IMR-90 (cell line): ENCODE measurements around the gene KRTAP10-3. TPM values are rescaled to one million over a fixed set of nuclear protein-coding genes. Genes with fewer than 3 reads are reported as not detected.

Source experiments
- ATAC-seq: fragments of 200-7000 bp; cut with Tn5 transposase; 2 replicates; pipeline ENCODE4 v1.9.1; 2020; ENCODE audit warnings: low read depth, mild to moderate bottlenecking, moderate library complexity
- BruUV-seq: library from RNA; stranded (reverse); fragments of 400-500 nt; replicated peaks from 2 replicates; lab custom pipeline; 2021; lab: Mats Ljungman, UMichigan
- CTCF ChIA-PET: fragments of 300-600 bp; formaldehyde crosslinking; extraction: SDS; loops from one replicate; lab custom pipeline; 2021; ENCODE audit warnings: antibody characterized with exemption; lab: Yijun Ruan, JAX
- POLR2A ChIA-PET: fragments of 300-600 bp; sonication (Branson Sonifier 250); formaldehyde crosslinking; loops from one replicate; lab custom pipeline; 2022; ENCODE audit warnings: antibody characterized with exemption; ENCODE audit not compliant: unreplicated experiment; lab: Charles Lee
- DNase-seq: peaks from one replicate; pipeline ENCODE4 v3.0.0; 2013
- H2AFZ ChIP-seq: replicated peaks from 2 replicates; pipeline ENCODE3; 2013; ENCODE audit warnings: low read length, mild to moderate bottlenecking; ENCODE audit not compliant: poor library complexity
- H2AK5ac ChIP-seq: 2 replicates; pipeline ENCODE4 v1.6.1; 2013; ENCODE audit warnings: low read depth, low read length, inconsistent platforms
- H2AK9ac ChIP-seq: replicated peaks from 2 replicates; pipeline ENCODE3; 2013; ENCODE audit warnings: mild to moderate bottlenecking, low read depth, low read length, moderate library complexity; ENCODE audit not compliant: poor library complexity
- H2BK120ac ChIP-seq: 2 replicates; pipeline ENCODE4 v1.6.1; 2013; ENCODE audit warnings: low read depth, low read length, inconsistent platforms
- H2BK15ac ChIP-seq: 3 replicates; pipeline ENCODE4 v1.6.1; 2013; ENCODE audit warnings: low read depth, low read length, inconsistent platforms
- H2BK20ac ChIP-seq: 2 replicates; pipeline ENCODE4 v1.6.1; 2013; ENCODE audit warnings: low read depth, mild to moderate bottlenecking, inconsistent platforms, low read length, moderate library complexity
- H2BK5ac ChIP-seq: 2 replicates; pipeline ENCODE4 v1.6.1; 2013; ENCODE audit warnings: mild to moderate bottlenecking, low read depth, low read length, inconsistent platforms; ENCODE audit not compliant: poor library complexity, severe bottlenecking
- H3K14ac ChIP-seq: replicated peaks from 2 replicates; pipeline ENCODE4 v1.6.1; 2013; ENCODE audit warnings: low read depth, low read length, inconsistent platforms
- H3K18ac ChIP-seq: 2 replicates; pipeline ENCODE4 v1.6.1; 2013; ENCODE audit warnings: low read depth, low read length, control low read depth
- H3K23ac ChIP-seq: 2 replicates; pipeline ENCODE4 v1.6.1; 2013; ENCODE audit warnings: low read depth, low read length, inconsistent platforms
- H3K27ac ChIP-seq: 2 replicates; pipeline ENCODE4 v1.5.1; 2013; ENCODE audit warnings: mild to moderate bottlenecking, control low read depth, low read length; ENCODE audit not compliant: insufficient read depth
- H3K27me3 ChIP-seq: 2 replicates; pipeline ENCODE4 v1.6.1; 2013; ENCODE audit warnings: low read length; ENCODE audit not compliant: control insufficient read depth, insufficient read depth
- H3K36me3 ChIP-seq: 2 replicates; pipeline ENCODE4 v1.6.1; 2013; ENCODE audit warnings: low read length, mixed read lengths; ENCODE audit not compliant: control insufficient read depth, insufficient read depth
- H3K4ac ChIP-seq: 2 replicates; pipeline ENCODE4 v1.6.1; 2013; ENCODE audit warnings: low read depth, low read length, inconsistent platforms
- H3K4me1 ChIP-seq: 2 replicates; pipeline ENCODE4 v1.6.1; 2013; ENCODE audit warnings: low read length, mixed read lengths; ENCODE audit not compliant: control insufficient read depth, insufficient read depth
- H3K4me2 ChIP-seq: 2 replicates; pipeline ENCODE4 v1.6.1; 2013; ENCODE audit warnings: low read depth, mild to moderate bottlenecking, control low read depth, low read length, moderate library complexity
- H3K4me3 ChIP-seq: 2 replicates; pipeline ENCODE4 v1.5.1; 2013; ENCODE audit warnings: low read depth, mild to moderate bottlenecking, control low read depth, low read length, moderate library complexity; ENCODE audit not compliant: insufficient read depth
- H3K56ac ChIP-seq: 2 replicates; pipeline ENCODE4 v1.6.1; 2013; ENCODE audit warnings: low read length, inconsistent platforms; ENCODE audit not compliant: insufficient read depth; ENCODE audit errors: extremely low read depth
- H3K79me1 ChIP-seq, 2 experiments: 2 replicates each; pipeline ENCODE4 v1.6.1; 2013; ENCODE audit warnings: low read length in 2 of 2, inconsistent platforms in 1 of 2, low read depth in 1 of 2
- H3K9ac ChIP-seq: 2 replicates; pipeline ENCODE4 v1.6.1; 2013; ENCODE audit warnings: low read depth, low read length, control low read depth
- H3K9me1 ChIP-seq: 2 replicates; pipeline ENCODE4 v1.6.1; 2013; ENCODE audit warnings: low read length, inconsistent platforms; ENCODE audit not compliant: insufficient read depth
- H3K9me3 ChIP-seq: 2 replicates; pipeline ENCODE4 v1.6.1; 2013; ENCODE audit warnings: low read length; ENCODE audit not compliant: control insufficient read depth, insufficient read depth
- H4K20me1 ChIP-seq: 2 replicates; pipeline ENCODE4 v1.6.1; 2013; ENCODE audit warnings: low read length, inconsistent platforms; ENCODE audit not compliant: insufficient read depth
- H4K5ac ChIP-seq: 2 replicates; pipeline ENCODE4 v1.6.1; 2013; ENCODE audit warnings: mild to moderate bottlenecking, low read depth, low read length, control low read depth
- H4K8ac ChIP-seq, 2 experiments: 2 replicates each; pipeline ENCODE4 v1.6.1; 2013; ENCODE audit warnings: low read depth in 2 of 2, low read length in 2 of 2, control low read depth in 1 of 2, inconsistent platforms in 1 of 2
- H4K91ac ChIP-seq: 2 replicates; pipeline ENCODE4 v1.6.1; 2013; ENCODE audit warnings: low read depth, low read length, inconsistent platforms; ENCODE audit not compliant: insufficient read depth
- BHLHE40 ChIP-seq: fragments of 150-350 bp; IDR thresholded peaks from 2 replicates; pipeline ENCODE4 v1.6.1; 2016; ENCODE audit warnings: mild to moderate bottlenecking, low read depth, low read length
- CEBPB ChIP-seq: IDR thresholded peaks from 2 replicates; pipeline ENCODE4 v1.6.1; 2012; ENCODE audit warnings: low read depth, low read length, improper control_type of control experiment
- FOS ChIP-seq: fragments of 150-350 bp; IDR thresholded peaks from 2 replicates; pipeline ENCODE4 v1.6.1; 2016; ENCODE audit warnings: low read depth, low read length
- MAZ ChIP-seq: IDR thresholded peaks from 2 replicates; pipeline ENCODE4 v1.6.1; 2012; ENCODE audit warnings: low read depth, mild to moderate bottlenecking, low read length, improper control_type of control experiment, moderate library complexity, borderline replicate concordance
- MXI1 ChIP-seq: IDR thresholded peaks from 2 replicates; pipeline ENCODE4 v1.6.1; 2012; ENCODE audit warnings: low read depth, mild to moderate bottlenecking, low read length, moderate library complexity, borderline replicate concordance
- NFE2L2 ChIP-seq: fragments of 150-350 bp; IDR thresholded peaks from 2 replicates; pipeline ENCODE4 v1.6.1; 2016; ENCODE audit warnings: low read depth, mild to moderate bottlenecking, low read length
- POLR2A ChIP-seq: IDR thresholded peaks from 2 replicates; pipeline ENCODE4 v1.6.1; 2012; ENCODE audit warnings: mild to moderate bottlenecking, low read depth, low read length
- RAD21 ChIP-seq: IDR thresholded peaks from 2 replicates; pipeline ENCODE4 v1.6.1; 2012; ENCODE audit warnings: low read length, improper control_type of control experiment
- RCOR1 ChIP-seq: IDR thresholded peaks from 2 replicates; pipeline ENCODE4 v1.6.1; 2012; ENCODE audit warnings: mild to moderate bottlenecking, low read length, improper control_type of control experiment; ENCODE audit not compliant: insufficient replicate concordance
- RFX5 ChIP-seq: IDR thresholded peaks from 2 replicates; pipeline ENCODE4 v1.8.0; 2012; ENCODE audit warnings: low read depth, mild to moderate bottlenecking, low read length, moderate library complexity
- SMC3 ChIP-seq: fragments of 150-350 bp; IDR thresholded peaks from 2 replicates; pipeline ENCODE4 v1.6.1; 2016; ENCODE audit warnings: low read depth, mild to moderate bottlenecking, antibody characterized with exemption, low read length, moderate library complexity
- WGBS, 2 experiments: methylation state at CpG; one replicate each; pipeline versions ENCODE4 v1.1.5 to v1.1.7; 2013; ENCODE audit warnings: missing lambda C conversion rate in 2 of 2; ENCODE audit not compliant: insufficient read length in 1 of 2; ENCODE audit errors: extremely low coverage in 2 of 2; 5-methylcytosine and 5-hydroxymethylcytosine counted together
- dilution Hi-C: fragments of 300-500 bp; cut with HindIII; formaldehyde crosslinking; loops from one replicate; pipeline ENCODE4 v1.14.3; 2018; ENCODE audit warnings: low sequenced_read_pairs; ENCODE audit not compliant: unreplicated experiment
- in situ Hi-C: fragments of 300-500 bp; cut with MboI; formaldehyde crosslinking; loops from 3 replicates; pipeline ENCODE4 v1.14.3; 2019; ENCODE audit warnings: low sequenced_read_pairs, inconsistent platforms, mixed read lengths
- intact Hi-C: fragments of 100-400 bp; cut with micrococcal nuclease; formaldehyde crosslinking; loops from 2 replicates; pipeline ENCODE4 v1.10.0; 2022
- polyA plus RNA-seq, 3 experiments: library from polyadenylated mRNA; depleted of rRNA; stranded (reverse); fragments of >200 nt; gene quantifications; 2 replicates each; pipeline ENCODE4 v1.2.3, GENCODE V29; 2012; ENCODE audit warnings: low replicate concordance in 1 of 3
- total RNA-seq: library from RNA; depleted of rRNA; stranded (reverse); fragments of >200 nt; gene quantifications from 2 replicates; pipeline ENCODE4 v1.2.3, GENCODE V29; 2012
- TF ChIP-seq, protein P1 (sequence below): fragments of 150-350 bp; IDR thresholded peaks from 2 replicates; pipeline ENCODE4 v1.6.1; 2017; ENCODE audit warnings: mild to moderate bottlenecking, antibody characterized with exemption, low read length, low read depth
- TF ChIP-seq, protein P2 (sequence below): fragments of 150-350 bp; IDR thresholded peaks from 2 replicates; pipeline ENCODE4 v1.6.1; 2016; ENCODE audit warnings: low read depth, mild to moderate bottlenecking, low read length, moderate library complexity, borderline replicate concordance
- TF ChIP-seq, protein P3 (sequence below): conservative IDR thresholded peaks from 2 replicates; pipeline ENCODE4 v1.5.1; 2012; ENCODE audit warnings: mild to moderate bottlenecking, low read depth, low read length, improper control_type of control experiment

Gene KRTAP10-3
- total and polyA plus RNA-seq, 2 of the 4 experiments (the other 2 are of a cell fraction), result not detected

DNA sequence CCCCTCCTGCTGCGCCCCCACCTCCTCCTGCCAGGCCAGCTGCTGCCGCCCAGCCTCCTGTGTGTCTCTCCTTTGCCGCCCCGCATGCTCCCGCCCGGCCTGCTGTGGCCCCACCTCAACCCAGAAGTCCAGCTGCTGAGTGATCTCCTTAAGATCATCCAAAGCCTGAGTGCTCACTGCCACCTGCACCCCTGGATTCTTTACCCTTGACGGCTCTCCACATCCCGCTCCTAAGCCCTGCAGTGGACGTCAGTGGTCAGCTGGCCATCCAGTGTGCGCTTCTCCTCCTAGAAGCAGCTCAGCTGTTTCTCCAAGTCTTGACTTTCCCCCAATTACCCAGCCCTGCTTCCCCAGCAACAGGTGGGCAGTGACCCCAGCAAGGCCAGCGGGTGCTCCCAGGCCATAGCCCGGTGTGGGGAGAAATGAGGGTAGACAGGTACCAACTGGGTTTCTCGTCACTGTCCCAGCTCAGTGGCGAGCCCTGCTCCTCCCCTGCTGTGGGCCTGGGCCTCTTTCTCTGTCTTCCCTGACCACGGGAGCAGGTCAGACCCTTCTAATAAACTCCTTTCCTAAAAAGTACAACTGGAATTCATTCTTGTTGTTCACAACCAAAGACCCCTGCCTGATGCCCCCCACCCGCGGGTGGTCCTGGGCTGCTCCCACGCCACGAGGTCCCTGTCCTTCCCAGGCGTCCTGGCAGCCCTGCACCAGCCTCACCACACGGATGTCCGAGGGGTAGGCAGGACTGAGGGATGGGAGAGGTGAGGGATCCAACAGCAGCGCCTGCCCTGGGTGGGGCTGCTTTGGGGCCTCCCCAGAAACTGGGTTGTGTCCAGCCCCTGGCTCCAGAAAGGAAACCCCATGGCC lies 43.2 kb upstream of the KRTAP10-3 start:
- intact Hi-C loops (no loop called here), dilution Hi-C loops (no loop called here), in situ Hi-C loops (no loop called here)
- Histone ChIP-seq H4K20me1 (no peaks in the 10 kb centered on the region), H3K27ac (no peak overlapping the region), H3K4me2 (no peak overlapping the region), H2AK9ac (no peak overlapping the region), H3K9me1 (no peaks in the 10 kb centered on the region), H3K23ac (no peak overlapping the region), H3K56ac (no peak overlapping the region), H2BK15ac (no peak overlapping the region), H3K79me1 (no peaks in the 10 kb centered on the region), H4K8ac (no peak overlapping the region), H3K4me1 (no peaks in the 10 kb centered on the region), H3K36me3 (no peaks in the 10 kb centered on the region), H4K5ac (no peak overlapping the region), H3K4me3 (no peak overlapping the region), H2BK120ac (no peak overlapping the region), H2BK5ac (no peak overlapping the region), H2AFZ (no peak overlapping the region), H2BK20ac (no peak overlapping the region), H3K14ac (no peak overlapping the region), H2AK5ac (no peak overlapping the region), H3K4ac (no peak overlapping the region), H3K27me3 (peaks cover 2% of the 10 kb centered on the region), H4K91ac (no peak overlapping the region), H3K18ac (no peak overlapping the region), H3K9ac (no peak overlapping the region), H3K9me3 (no peaks in the 10 kb centered on the region)
- DNase-seq, result no peak
- WGBS, 2 experiments, result 65% methylated on average over 8 of the region's 23 CpGs; no CpG with 5 or more reads in 1 of the 2 experiments
- no TSS peak for BruUV-seq
- TF ChIP-seq NFE2L2 (no peak), RAD21 (no peak), RCOR1 (no peak), POLR2A (no peak), MXI1 (no peak), CEBPB (no peak), BHLHE40 (no peak), FOS (no peak), RFX5 (no peak), MAZ (no peak), SMC3 (no peak)
- TF ChIP-seq, protein P1, sequence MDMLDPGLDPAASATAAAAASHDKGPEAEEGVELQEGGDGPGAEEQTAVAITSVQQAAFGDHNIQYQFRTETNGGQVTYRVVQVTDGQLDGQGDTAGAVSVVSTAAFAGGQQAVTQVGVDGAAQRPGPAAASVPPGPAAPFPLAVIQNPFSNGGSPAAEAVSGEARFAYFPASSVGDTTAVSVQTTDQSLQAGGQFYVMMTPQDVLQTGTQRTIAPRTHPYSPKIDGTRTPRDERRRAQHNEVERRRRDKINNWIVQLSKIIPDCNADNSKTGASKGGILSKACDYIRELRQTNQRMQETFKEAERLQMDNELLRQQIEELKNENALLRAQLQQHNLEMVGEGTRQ, result no peak
- TF ChIP-seq, protein P2, sequence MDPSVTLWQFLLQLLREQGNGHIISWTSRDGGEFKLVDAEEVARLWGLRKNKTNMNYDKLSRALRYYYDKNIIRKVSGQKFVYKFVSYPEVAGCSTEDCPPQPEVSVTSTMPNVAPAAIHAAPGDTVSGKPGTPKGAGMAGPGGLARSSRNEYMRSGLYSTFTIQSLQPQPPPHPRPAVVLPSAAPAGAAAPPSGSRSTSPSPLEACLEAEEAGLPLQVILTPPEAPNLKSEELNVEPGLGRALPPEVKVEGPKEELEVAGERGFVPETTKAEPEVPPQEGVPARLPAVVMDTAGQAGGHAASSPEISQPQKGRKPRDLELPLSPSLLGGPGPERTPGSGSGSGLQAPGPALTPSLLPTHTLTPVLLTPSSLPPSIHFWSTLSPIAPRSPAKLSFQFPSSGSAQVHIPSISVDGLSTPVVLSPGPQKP, result no peak
- TF ChIP-seq, protein P3, sequence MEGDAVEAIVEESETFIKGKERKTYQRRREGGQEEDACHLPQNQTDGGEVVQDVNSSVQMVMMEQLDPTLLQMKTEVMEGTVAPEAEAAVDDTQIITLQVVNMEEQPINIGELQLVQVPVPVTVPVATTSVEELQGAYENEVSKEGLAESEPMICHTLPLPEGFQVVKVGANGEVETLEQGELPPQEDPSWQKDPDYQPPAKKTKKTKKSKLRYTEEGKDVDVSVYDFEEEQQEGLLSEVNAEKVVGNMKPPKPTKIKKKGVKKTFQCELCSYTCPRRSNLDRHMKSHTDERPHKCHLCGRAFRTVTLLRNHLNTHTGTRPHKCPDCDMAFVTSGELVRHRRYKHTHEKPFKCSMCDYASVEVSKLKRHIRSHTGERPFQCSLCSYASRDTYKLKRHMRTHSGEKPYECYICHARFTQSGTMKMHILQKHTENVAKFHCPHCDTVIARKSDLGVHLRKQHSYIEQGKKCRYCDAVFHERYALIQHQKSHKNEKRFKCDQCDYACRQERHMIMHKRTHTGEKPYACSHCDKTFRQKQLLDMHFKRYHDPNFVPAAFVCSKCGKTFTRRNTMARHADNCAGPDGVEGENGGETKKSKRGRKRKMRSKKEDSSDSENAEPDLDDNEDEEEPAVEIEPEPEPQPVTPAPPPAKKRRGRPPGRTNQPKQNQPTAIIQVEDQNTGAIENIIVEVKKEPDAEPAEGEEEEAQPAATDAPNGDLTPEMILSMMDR, result no peak
- ChIA-PET POLR2A (no interaction called here), CTCF (no interaction called here)
- no peak for ATAC-seq
